IPS-15b (cell line): Measurements from ENCODE around the gene SH3RF3.

Source experiments
- H3K27me3 ChIP-seq: one replicate; pipeline ENCODE4 v1.6.1; 2013; ENCODE audit warnings: low read length; ENCODE audit not compliant: control insufficient read depth, insufficient read depth
- H3K36me3 ChIP-seq: one replicate; pipeline ENCODE4 v1.6.1; 2013; ENCODE audit warnings: low read length; ENCODE audit not compliant: control insufficient read depth, insufficient read depth
- H3K4me1 ChIP-seq: one replicate; pipeline ENCODE4 v1.6.1; 2013; ENCODE audit warnings: mild to moderate bottlenecking, low read length; ENCODE audit not compliant: control insufficient read depth, insufficient read depth
- H3K4me3 ChIP-seq: one replicate; pipeline ENCODE4 v1.5.1; 2013; ENCODE audit warnings: low read depth, low read length
- H3K9ac ChIP-seq: one replicate; pipeline ENCODE4 v1.6.1; 2013; ENCODE audit warnings: low read depth, mild to moderate bottlenecking, low read length
- H3K9me3 ChIP-seq: one replicate; pipeline ENCODE4 v1.6.1; 2013; ENCODE audit warnings: mild to moderate bottlenecking, low read length; ENCODE audit not compliant: control insufficient read depth, insufficient read depth

The SH3RF3 gene

GRCh38 chr2:109202486-109202885 is 73.5 kb downstream of the SH3RF3 start:
- H3K4me3 ChIP-seq: no peak overlapping the region
- H3K27me3 ChIP-seq: no peaks in the 10 kb centered on the region
- H3K36me3 ChIP-seq: no peaks in the 10 kb centered on the region
- H3K9ac ChIP-seq: no peak overlapping the region
- no peaks in the 10 kb centered on the region for H3K9me3 ChIP-seq
- H3K4me1 ChIP-seq: no peaks in the 10 kb centered on the region

- Histone ChIP-seq H3K9me3 (no peaks in the 10 kb centered on the region), H3K9ac (no peak overlapping the region), H3K4me1 (no peaks in the 10 kb centered on the region), H3K4me3 (no peak overlapping the region), H3K36me3 (no peaks in the 10 kb centered on the region), H3K27me3 (no peaks in the 10 kb centered on the region)
Measured at GRCh38 chr2:109203246-109204011, 74.4 kb downstream of the SH3RF3 start.

- H3K4me3 ChIP-seq: no peak overlapping the region
- no peak overlapping the region for H3K9ac ChIP-seq
- H3K9me3 ChIP-seq: no peaks in the 10 kb centered on the region
- no peaks in the 10 kb centered on the region for H3K36me3 ChIP-seq
- no peaks in the 10 kb centered on the region for H3K4me1 ChIP-seq
- H3K27me3 ChIP-seq: no peaks in the 10 kb centered on the region
Measured at GRCh38 chr2:109204412-109204811, 75.4 kb downstream of the SH3RF3 start.

GRCh38 chr2:109205447-109205846 is 76.4 kb downstream of the SH3RF3 start:
- Histone ChIP-seq H3K4me1 (no peaks in the 10 kb centered on the region), H3K9ac (no peak overlapping the region)

GRCh38 chr2:109206569-109207146 is 77.7 kb downstream of the SH3RF3 start:
- no peak overlapping the region for H3K4me3 ChIP-seq
- no peaks in the 10 kb centered on the region for H3K36me3 ChIP-seq
- no peaks in the 10 kb centered on the region for H3K27me3 ChIP-seq
- no peaks in the 10 kb centered on the region for H3K4me1 ChIP-seq
- no peak overlapping the region for H3K9ac ChIP-seq
- no peaks in the 10 kb centered on the region for H3K9me3 ChIP-seq

More at GRCh38 chr2:109205447-109205846, 76.4 kb downstream of the SH3RF3 start:
- Histone ChIP-seq H3K36me3 (no peaks in the 10 kb centered on the region), H3K4me3 (no peak overlapping the region), H3K27me3 (no peaks in the 10 kb centered on the region), H3K9me3 (no peaks in the 10 kb centered on the region)

- Histone ChIP-seq H3K27me3 (no peaks in the 10 kb centered on the region), H3K4me3 (no peak overlapping the region), H3K9me3 (no peaks in the 10 kb centered on the region), H3K4me1 (no peaks in the 10 kb centered on the region), H3K9ac (no peak overlapping the region), H3K36me3 (no peaks in the 10 kb centered on the region)
Measured at GRCh38 chr2:109207176-109207575, 78.2 kb downstream of the SH3RF3 start.

GRCh38 chr2:109208071-109208950 is 79.3 kb downstream of the SH3RF3 start:
- Histone ChIP-seq H3K9ac (no peak overlapping the region), H3K4me3 (no peak overlapping the region), H3K36me3 (no peaks in the 10 kb centered on the region), H3K9me3 (no peaks in the 10 kb centered on the region), H3K4me1 (no peaks in the 10 kb centered on the region), H3K27me3 (no peaks in the 10 kb centered on the region)

- H3K9me3 ChIP-seq: no peaks in the 10 kb centered on the region
- no peaks in the 10 kb centered on the region for H3K4me1 ChIP-seq
- no peak overlapping the region for H3K9ac ChIP-seq
- H3K36me3 ChIP-seq: no peaks in the 10 kb centered on the region
- no peaks in the 10 kb centered on the region for H3K27me3 ChIP-seq
- H3K4me3 ChIP-seq: no peak overlapping the region
Measured at GRCh38 chr2:109208951-109209335, 79.9 kb downstream of the SH3RF3 start.

GRCh38 chr2:109209412-109209811 is 80.4 kb downstream of the SH3RF3 start:
- no peaks in the 10 kb centered on the region for H3K4me1 ChIP-seq

GRCh38 chr2:109209941-109210340 is 80.9 kb downstream of the SH3RF3 start:
- no peaks in the 10 kb centered on the region for H3K4me1 ChIP-seq

More at GRCh38 chr2:109209412-109209811, 80.4 kb downstream of the SH3RF3 start:
- H3K9ac ChIP-seq: no peak overlapping the region
- no peaks in the 10 kb centered on the region for H3K27me3 ChIP-seq
- H3K4me3 ChIP-seq: no peak overlapping the region
- no peaks in the 10 kb centered on the region for H3K9me3 ChIP-seq
- H3K36me3 ChIP-seq: no peaks in the 10 kb centered on the region

GRCh38 chr2:109210431-109211200 is 81.6 kb downstream of the SH3RF3 start:
- Histone ChIP-seq H3K9ac (no peak overlapping the region), H3K27me3 (no peaks in the 10 kb centered on the region), H3K9me3 (no peaks in the 10 kb centered on the region), H3K36me3 (no peaks in the 10 kb centered on the region), H3K4me1 (no peaks in the 10 kb centered on the region), H3K4me3 (no peak overlapping the region)

More at GRCh38 chr2:109209941-109210340, 80.9 kb downstream of the SH3RF3 start:
- Histone ChIP-seq H3K9me3 (no peaks in the 10 kb centered on the region), H3K4me3 (no peak overlapping the region), H3K9ac (no peak overlapping the region), H3K27me3 (no peaks in the 10 kb centered on the region), H3K36me3 (no peaks in the 10 kb centered on the region)
